Uterus (tissue), 2 donors: ENCODE measurements around the gene AHNAK.

Experiments
- CTCF ChIP-seq, 4 experiments: fragments of 200-600 bp in 2 of 4; fragments of 450-650 bp in 2 of 4; sonication (generic) in 2 of 4; IDR thresholded peaks; one replicate each; pipeline ENCODE4 v1.5.1; 2016 to 2019; ENCODE audit warnings: antibody characterized with exemption in 4 of 4, mild to moderate bottlenecking in 2 of 4, moderate library complexity in 1 of 4
- POLR2A ChIP-seq, 2 donors: fragments of 450-650 bp; IDR thresholded peaks; one replicate each; pipeline ENCODE4 v1.6.1; 2016; ENCODE audit warnings: antibody characterized with exemption in 2 of 2, mild to moderate bottlenecking in 1 of 2, moderate library complexity in 1 of 2

DNA sequence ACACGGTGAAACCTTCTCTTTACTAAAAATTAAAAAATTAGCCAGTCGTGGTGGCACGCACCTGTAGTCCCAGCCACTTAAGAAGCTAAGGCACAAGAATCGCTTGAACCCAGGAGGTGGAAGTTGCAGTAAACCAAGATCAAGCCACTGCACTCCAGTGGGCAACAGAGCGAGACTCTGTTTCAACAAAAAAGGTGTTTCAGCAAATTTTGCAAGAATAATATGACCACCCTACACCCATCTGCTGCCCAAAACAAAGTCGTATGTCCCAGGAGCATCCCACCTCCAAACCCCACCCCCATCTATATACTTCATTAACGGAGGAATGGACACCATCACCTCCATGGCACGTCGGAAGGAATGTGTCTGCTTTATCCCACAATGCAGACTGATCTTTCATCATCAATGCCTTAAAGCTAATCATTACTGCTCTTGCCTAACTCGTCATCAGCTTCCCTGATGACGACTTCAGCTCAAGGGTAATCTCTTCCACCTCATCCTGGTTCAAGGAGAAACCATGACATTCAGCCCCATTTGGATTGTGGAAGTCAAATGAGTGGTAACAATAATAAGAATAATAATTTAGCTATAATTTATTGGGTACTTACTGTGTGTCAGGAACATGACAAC, 93.7 kb downstream of the AHNAK start:
- no peak for TF ChIP-seq CTCF (IDR thresholded peaks at IDR 0.05)
- no peak for TF ChIP-seq POLR2A (IDR thresholded peaks at IDR 0.05)
